Placental epithelial cell (primary cell): ENCODE data around the gene PSMB2. TPM values are rescaled to one million over a fixed set of nuclear protein-coding genes. Genes with fewer than 3 reads are reported as not detected.

ENCODE experiments used
- total RNA-seq: library from RNA; depleted of rRNA; stranded (reverse); fragments of >200 nt; gene quantifications from 2 replicates; pipeline ENCODE4 v1.2.3, GENCODE V29; 2012

Gene PSMB2
- 11.4 and 28.8 TPM in 2 replicates for total RNA-seq

GRCh38 chr1:35641233-35641866 is at the start of gene PSMB2:
TSS of gene PSMB2 (minus strand) at chr1:35641526. CDS start at chr1:35641432, 94 bp downstream.

GRCh38 chr1:35573198-35574124 is 67.9 kb downstream of the PSMB2 start, which contains the start of gene TFAP2E:
TSS of gene TFAP2E (plus strand) at chr1:35573314. CDS start at chr1:35573578, 264 bp downstream.

GRCh38 chr1:35557611-35558373 is 83.5 kb downstream of the PSMB2 start, which contains the start of gene NCDN:
TSS of gene NCDN (plus strand) at chr1:35557799. CDS start at chr1:35558191, 392 bp downstream.

GRCh38 chr1:35557118-35557610 is 84.2 kb downstream of the PSMB2 start, which contains the start of gene KIAA0319L:
TSS of gene KIAA0319L (minus strand) at chr1:35557403. CDS start at chr1:35554491, 2,912 bp downstream.

Other genes starting within 250 kb of the PSMB2 start
- gene KIAA0319L, start 84.1 kb downstream of the PSMB2 start, total RNA-seq, result 76.6 and 101 TPM in 2 replicates
- gene NCDN, start 83.7 kb downstream of the PSMB2 start, total RNA-seq, result 14.9 and 20.2 TPM in 2 replicates
- gene TFAP2E, start 68.2 kb downstream of the PSMB2 start, total RNA-seq, result 0.76 and 1.2 TPM in 2 replicates
- 6.9 and 7.1 TPM in 2 replicates for gene C1orf216, start 77.4 kb upstream of the PSMB2 start, total RNA-seq
- gene CLSPN, start 128.5 kb upstream of the PSMB2 start, total RNA-seq, result 5.5 and 5.6 TPM in 2 replicates
- gene AGO4, start 166.5 kb upstream of the PSMB2 start, total RNA-seq, result 15.8 and 23.9 TPM in 2 replicates
- gene AGO1, start 241.7 kb upstream of the PSMB2 start, total RNA-seq, result 13.7 and 26.5 TPM in 2 replicates